HFFc6 (cell line): ENCODE measurements around the gene NAXD. TPM values are rescaled to one million over a fixed set of nuclear protein-coding genes. Genes with fewer than 3 reads are reported as not detected.

Source experiments
- DNase-seq: peaks from one replicate; pipeline ENCODE4 v3.0.0-alpha.2; 2018
- H3K27ac Mint-ChIP-seq: 2 replicates; pipeline ENCODE4 v1.8.0; 2020; ENCODE audit warnings: mild to moderate bottlenecking, mixed read lengths
- H3K27me3 Mint-ChIP-seq: 2 replicates; pipeline ENCODE4 v1.8.0; 2021; ENCODE audit warnings: mild to moderate bottlenecking, moderate library complexity, mixed read lengths; ENCODE audit not compliant: insufficient read depth
- H3K36me3 Mint-ChIP-seq: 2 replicates; pipeline ENCODE4 v1.8.0; 2021; ENCODE audit warnings: low read depth, mixed read lengths
- H3K4me1 Mint-ChIP-seq: 2 replicates; pipeline ENCODE4 v1.8.0; 2020; ENCODE audit warnings: low read depth, mixed read lengths
- H3K4me3 Mint-ChIP-seq: 2 replicates; pipeline ENCODE4 v1.8.0; 2020; ENCODE audit warnings: mild to moderate bottlenecking, moderate library complexity, mixed read lengths
- H3K9me3 Mint-ChIP-seq: 2 replicates; pipeline ENCODE4 v1.8.0; 2020; ENCODE audit warnings: mild to moderate bottlenecking, mixed read lengths
- CTCF ChIP-seq: fragments of 200-600 bp; sonication (generic); IDR thresholded peaks from 2 replicates; pipeline ENCODE4 v1.5.0; 2021; ENCODE audit warnings: antibody characterized with exemption, mild to moderate bottlenecking
- total RNA-seq, 6 experiments: library from RNA; stranded (reverse); fragmentation: NEBNext Ultra II Directional; extraction: Animal tissue kit (Norgen Biotek cat#: 25700); gene quantifications; 2 replicates in 1 of 6; 3 replicates in 5 of 6; pipeline ENCODE4 v1.2.3, GENCODE V29; 2021

The NAXD gene
- total RNA-seq, 6 experiments from 2014 or later: 20.3 to 27.4 (median 22.8) TPM

- Mint-ChIP-seq H3K27ac (peak overlapping the region; percentile 80), H3K36me3 (peaks cover 17% of the 10 kb centered on the region; the same call in 1 of the 2 replicates), H3K27me3 (peaks cover 5% of the 10 kb centered on the region; the same call in 1 of the 2 replicates), H3K9me3 (no peaks in the 10 kb centered on the region), H3K4me3 (peak overlapping the region; percentile 39), H3K4me1 (peaks cover 11% of the 10 kb centered on the region)
- no peak for TF ChIP-seq CTCF
- peak; percentile 80 for DNase-seq
Measured at GRCh38 chr13:110685305-110686020, 70.1 kb downstream of the NAXD start.

- H3K27me3 Mint-ChIP-seq: peaks cover 5% of the 10 kb centered on the region; the same call in 1 of the 2 replicates
- H3K36me3 Mint-ChIP-seq: peaks cover 14% of the 10 kb centered on the region; the same call in 1 of the 2 replicates
- no peak for TF ChIP-seq CTCF
- no peak overlapping the region for H3K4me3 Mint-ChIP-seq
- H3K4me1 Mint-ChIP-seq: peaks cover 11% of the 10 kb centered on the region
- no peaks in the 10 kb centered on the region for H3K9me3 Mint-ChIP-seq
- DNase-seq: no peak
- H3K27ac Mint-ChIP-seq: no peak overlapping the region
Measured at GRCh38 chr13:110687736-110688135, 72.4 kb downstream of the NAXD start.

- Mint-ChIP-seq H3K27me3 (peaks cover 3% of the 10 kb centered on the region; the same call in 1 of the 2 replicates), H3K27ac (no peak overlapping the region; the same call in 1 of the 2 replicates), H3K36me3 (peaks cover 14% of the 10 kb centered on the region; the same call in 1 of the 2 replicates), H3K4me3 (no peak overlapping the region), H3K4me1 (peaks cover 11% of the 10 kb centered on the region), H3K9me3 (no peaks in the 10 kb centered on the region)
- TF ChIP-seq CTCF: no peak
- no peak for DNase-seq
Measured at GRCh38 chr13:110689041-110689440, 73.7 kb downstream of the NAXD start.

Other genes starting within 250 kb of the NAXD start
- 1 to 10 TPM in 1 of 6 experiments, under 1 TPM in 5; 0.40 to 1.0 (median 0.74) TPM for gene RAB20, start 53.8 kb upstream of the NAXD start, total RNA-seq
- gene CARS2, start 90.6 kb downstream of the NAXD start, total RNA-seq: 10 to 100 TPM; 50.1 to 68.0 (median 52.9) TPM
- 1 to 10 TPM; 6.2 to 9.6 (median 8.1) TPM for gene ING1, start 98.2 kb downstream of the NAXD start, total RNA-seq